Subcutaneous abdominal adipose tissue (tissue), 5 donors: ENCODE measurements around the gene FSTL4.

Experiments used
- H3K27ac ChIP-seq: one replicate; pipeline ENCODE4 v1.7.0; 2013; ENCODE audit warnings: low read depth, mild to moderate bottlenecking, inconsistent platforms, low read length, moderate library complexity
- H3K27me3 ChIP-seq, 5 donors: one replicate each; pipeline ENCODE4 v1.7.0; 2013; ENCODE audit warnings: low read length in 5 of 5, inconsistent platforms in 1 of 5; ENCODE audit not compliant: control insufficient read depth in 5 of 5, insufficient read depth in 4 of 5
- H3K36me3 ChIP-seq, 5 donors: one replicate each; pipeline ENCODE4 v1.7.0; 2013; ENCODE audit warnings: low read length in 5 of 5; ENCODE audit not compliant: control insufficient read depth in 5 of 5, insufficient read depth in 5 of 5
- H3K4me1 ChIP-seq, 5 donors: one replicate each; pipeline ENCODE4 v1.7.0; 2013; ENCODE audit warnings: low read length in 5 of 5, mild to moderate bottlenecking in 3 of 5, moderate library complexity in 1 of 5; ENCODE audit not compliant: control insufficient read depth in 5 of 5, insufficient read depth in 5 of 5
- H3K4me3 ChIP-seq, 5 donors: one replicate each; pipeline ENCODE4 v1.7.0; 2013; ENCODE audit warnings: low read length in 5 of 5, low read depth in 1 of 5
- H3K9ac ChIP-seq, 5 donors: one replicate each; pipeline ENCODE4 v1.7.0; 2013; ENCODE audit warnings: low read length in 5 of 5, mild to moderate bottlenecking in 4 of 5, moderate library complexity in 3 of 5
- H3K9me3 ChIP-seq, 5 donors: one replicate each; pipeline ENCODE4 v1.7.0; 2013; ENCODE audit warnings: low read length in 5 of 5; ENCODE audit not compliant: control insufficient read depth in 5 of 5
- donor health status: healthy.
- donor health status: healthy.
- donor health status: healthy.
- donor health status: healthy.
- donor health status: healthy.

The FSTL4 gene

DNA sequence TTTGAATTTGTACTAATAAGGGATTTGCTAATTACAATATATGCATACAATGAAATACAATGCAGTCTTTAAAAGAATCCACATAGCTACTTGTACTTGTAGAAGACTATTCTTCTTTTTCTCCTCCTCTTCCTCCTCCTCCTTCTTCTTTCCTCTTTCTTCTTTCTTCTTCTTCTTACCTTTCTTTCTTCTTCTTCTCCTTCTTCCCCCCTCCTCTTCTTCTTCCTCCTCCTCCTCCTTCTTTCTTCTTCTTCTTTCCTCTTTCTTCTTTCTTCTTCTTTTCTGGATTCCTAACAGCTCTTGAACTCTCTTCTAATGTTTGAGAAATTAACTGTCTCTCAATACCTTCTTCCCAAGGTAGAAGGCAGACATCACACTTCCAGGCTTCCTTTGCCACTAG lies 29.3 kb upstream of the FSTL4 start:
- Histone ChIP-seq H3K36me3 (no peaks in the 10 kb centered on the region), H3K4me3 (no peak overlapping the region), H3K9ac (no peak overlapping the region), H3K9me3 (no peaks in the 10 kb centered on the region), H3K4me1 (no peaks in the 10 kb centered on the region), H3K27ac (no peak overlapping the region), H3K27me3 (peaks cover 0 to 7% (median 3%) of the 10 kb centered on the region in 5 donors)

DNA sequence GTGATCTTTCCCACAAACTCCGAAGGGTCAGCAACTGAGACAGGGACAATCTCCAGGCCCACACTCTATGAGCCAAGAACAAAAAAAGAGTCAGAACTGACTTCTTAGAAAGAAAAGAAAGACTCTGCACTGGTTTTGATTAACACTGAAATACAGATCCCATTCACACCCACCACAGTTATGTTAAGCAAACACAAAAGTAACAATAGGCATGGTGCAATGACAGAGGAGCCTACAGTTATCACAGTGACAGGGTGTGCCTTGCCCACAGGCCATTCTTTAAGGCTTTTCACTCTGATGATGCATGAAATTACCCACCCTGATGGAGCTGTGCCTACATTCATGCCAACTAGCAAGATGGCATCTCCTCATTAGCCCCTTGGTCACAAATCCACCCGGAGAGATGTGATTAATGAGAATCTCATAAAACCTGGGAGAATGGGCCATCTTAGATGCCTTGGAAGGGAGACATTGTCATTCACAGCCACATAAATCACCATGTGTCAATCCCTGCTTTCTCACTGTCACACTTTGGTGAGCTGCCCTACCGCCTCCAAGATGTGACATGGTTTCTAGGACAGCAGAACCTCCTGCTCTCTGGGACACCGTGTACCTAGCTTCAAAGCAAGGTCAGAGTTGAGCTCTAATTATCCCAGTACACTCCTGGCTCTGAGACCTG lies 27.6 kb upstream of the FSTL4 start:
- peaks cover 0 to 8% (median 2%) of the 10 kb centered on the region in 5 donors for H3K27me3 ChIP-seq
- H3K4me1 ChIP-seq = no peaks in the 10 kb centered on the region
- no peak overlapping the region for H3K4me3 ChIP-seq
- H3K36me3 ChIP-seq = no peaks in the 10 kb centered on the region
- no peaks in the 10 kb centered on the region for H3K9me3 ChIP-seq
- no peak overlapping the region for H3K27ac ChIP-seq
- no peak overlapping the region for H3K9ac ChIP-seq

- no peaks in the 10 kb centered on the region for H3K36me3 ChIP-seq
- no peaks in the 10 kb centered on the region for H3K4me1 ChIP-seq
- H3K9me3 ChIP-seq = peaks cover 0 to 4% (median 0%) of the 10 kb centered on the region in 5 donors
- no peak overlapping the region for H3K4me3 ChIP-seq
- no peak overlapping the region for H3K9ac ChIP-seq
- peaks cover 0 to 8% (median 2%) of the 10 kb centered on the region in 5 donors for H3K27me3 ChIP-seq
- H3K27ac ChIP-seq = no peak overlapping the region
Observed at GRCh38 chr5:133638436-133638835, 26.1 kb upstream of the FSTL4 start.

- no peaks in the 10 kb centered on the region for H3K4me1 ChIP-seq
- peaks cover 0 to 4% (median 0%) of the 10 kb centered on the region in 5 donors for H3K9me3 ChIP-seq
- H3K9ac ChIP-seq = no peak overlapping the region
- H3K27me3 ChIP-seq = peaks cover 0 to 8% (median 2%) of the 10 kb centered on the region in 5 donors
- no peak overlapping the region for H3K4me3 ChIP-seq
- no peak overlapping the region for H3K27ac ChIP-seq
- no peaks in the 10 kb centered on the region for H3K36me3 ChIP-seq
Observed at GRCh38 chr5:133637206-133637605, 24.9 kb upstream of the FSTL4 start.

DNA sequence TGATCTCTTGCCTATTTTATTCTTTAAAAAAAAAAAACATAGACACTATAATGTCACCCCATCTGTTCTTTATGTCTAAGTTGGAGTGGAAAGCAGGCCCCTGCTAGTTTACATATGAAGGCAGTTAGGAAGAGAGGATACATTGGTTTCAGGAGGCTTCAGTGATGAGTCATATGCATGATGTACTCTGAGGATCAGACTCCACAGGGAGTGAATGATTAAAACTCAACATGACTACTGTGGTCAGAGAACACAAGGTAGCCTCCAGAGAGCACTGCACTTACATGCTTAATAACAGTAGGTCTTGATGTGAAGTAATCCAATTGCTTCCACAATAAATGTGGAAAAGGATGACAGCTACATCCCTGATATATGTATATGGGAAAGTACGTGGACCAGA lies 22.7 kb upstream of the FSTL4 start:
- no peak overlapping the region for H3K9ac ChIP-seq
- H3K36me3 ChIP-seq = no peaks in the 10 kb centered on the region
- H3K9me3 ChIP-seq = peaks cover 0 to 4% (median 0%) of the 10 kb centered on the region in 5 donors
- no peaks in the 10 kb centered on the region for H3K4me1 ChIP-seq
- H3K27ac ChIP-seq = no peak overlapping the region
- peaks cover 0 to 7% (median 2%) of the 10 kb centered on the region in 5 donors for H3K27me3 ChIP-seq
- H3K4me3 ChIP-seq = no peak overlapping the region

GRCh38 chr5:133627180-133627579 lies 14.8 kb upstream of the FSTL4 start:
- Histone ChIP-seq H3K27me3 (no peaks in the 10 kb centered on the region), H3K36me3 (no peaks in the 10 kb centered on the region), H3K9me3 (peaks cover 0 to 7% (median 0%) of the 10 kb centered on the region in 5 donors), H3K27ac (no peak overlapping the region), H3K4me3 (no peak overlapping the region), H3K9ac (no peak overlapping the region), H3K4me1 (no peaks in the 10 kb centered on the region)

DNA sequence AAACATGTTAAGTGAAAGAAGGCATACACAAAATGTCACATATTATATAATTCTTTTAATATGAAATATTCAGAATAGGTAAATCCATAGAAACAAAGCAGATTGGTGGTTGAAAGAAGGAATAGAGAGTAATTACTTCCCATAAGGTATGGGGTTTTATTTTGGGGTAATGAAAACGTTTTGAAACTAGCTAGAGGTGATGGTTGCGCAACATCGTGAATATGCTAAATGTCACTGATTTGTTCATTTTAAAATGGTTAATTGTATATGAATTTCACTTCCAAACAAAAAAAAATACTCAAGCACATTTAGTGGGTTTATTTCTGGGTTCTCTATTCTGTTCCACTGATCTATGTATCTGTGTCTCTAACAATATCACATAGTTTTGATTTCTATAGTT lies 12.0 kb upstream of the FSTL4 start:
- Histone ChIP-seq H3K27me3 (no peaks in the 10 kb centered on the region), H3K27ac (no peak overlapping the region), H3K9me3 (peaks cover 0 to 7% (median 0%) of the 10 kb centered on the region in 5 donors), H3K4me3 (no peak overlapping the region), H3K9ac (no peak overlapping the region), H3K36me3 (no peaks in the 10 kb centered on the region), H3K4me1 (no peaks in the 10 kb centered on the region)

DNA sequence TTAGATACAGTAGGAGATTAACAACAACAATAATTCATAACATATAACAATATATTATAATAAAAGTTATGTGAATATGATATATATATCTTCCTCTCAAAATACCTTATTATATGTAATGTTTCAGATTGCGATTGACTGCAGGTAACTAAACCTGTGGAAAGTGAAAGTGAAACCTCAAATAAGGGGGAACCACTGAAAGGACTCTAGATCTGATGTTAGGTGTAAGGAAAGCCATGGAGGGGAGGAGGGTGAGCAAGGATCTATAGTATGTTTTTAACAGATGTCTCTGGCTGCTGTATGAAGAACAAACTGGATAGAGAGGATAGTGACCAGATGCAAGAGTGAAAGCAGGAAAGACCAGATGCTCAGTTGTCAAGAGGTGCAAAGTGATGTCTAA lies 5.8 kb upstream of the FSTL4 start:
- H3K36me3 ChIP-seq = no peaks in the 10 kb centered on the region
- no peak overlapping the region for H3K4me3 ChIP-seq
- no peak overlapping the region for H3K9ac ChIP-seq
- H3K9me3 ChIP-seq = no peaks in the 10 kb centered on the region
- H3K27me3 ChIP-seq = peaks cover 10 to 26% (median 18%) of the 10 kb centered on the region in 5 donors
- no peaks in the 10 kb centered on the region for H3K4me1 ChIP-seq
- no peak overlapping the region for H3K27ac ChIP-seq

- Histone ChIP-seq H3K4me3 (no peak overlapping the region), H3K9me3 (no peaks in the 10 kb centered on the region), H3K27ac (no peak overlapping the region), H3K9ac (no peak overlapping the region), H3K36me3 (no peaks in the 10 kb centered on the region), H3K4me1 (peaks cover 0 to 22% (median 16%) of the 10 kb centered on the region in 5 donors), H3K27me3 (peaks cover 34 to 58% (median 46%) of the 10 kb centered on the region in 5 donors)
Observed at GRCh38 chr5:133613743-133614142, 1.4 kb upstream of the FSTL4 start.

GRCh38 chr5:133613184-133613583 lies 843 bp upstream of the FSTL4 start:
- H3K27ac ChIP-seq = no peak overlapping the region
- peaks cover 0 to 22% (median 16%) of the 10 kb centered on the region in 5 donors for H3K4me1 ChIP-seq
- H3K9me3 ChIP-seq = no peaks in the 10 kb centered on the region
- no peaks in the 10 kb centered on the region for H3K36me3 ChIP-seq
- no peak overlapping the region for H3K4me3 ChIP-seq
- peaks cover 35 to 63% (median 48%) of the 10 kb centered on the region in 5 donors for H3K27me3 ChIP-seq
- H3K9ac ChIP-seq = no peak overlapping the region
